CD1c-positive myeloid dendritic cell (primary cell): ENCODE data around the gene DYNLT4.
"Not testable (repeated sequence)": the region's sequence is repeated elsewhere in the genome, so short reads cannot be mapped to it uniquely, and the experiment has no call there.

Experiments
- DNase-seq: peaks from one replicate; pipeline ENCODE4 v3.0.0-alpha.2; 2016; ENCODE audit errors: extremely low spot score

The DYNLT4 gene

GRCh38 chr1:44788120-44788860 is 18.9 kb downstream of the DYNLT4 start, which contains the start of gene BEST4:
Gene BEST4 (minus strand): TSS chr1:44788170. CDS start chr1:44787705, 465 bp downstream.
- DNase-seq = no peak

- no peak for DNase-seq
Observed at GRCh38 chr1:44787506-44787905, 19.6 kb downstream of the DYNLT4 start.

- DNase-seq = no peak
Observed at GRCh38 chr1:44786841-44787426, 20.2 kb downstream of the DYNLT4 start.

GRCh38 chr1:44786138-44786840 is 20.9 kb downstream of the DYNLT4 start:
- peak; percentile 81 for DNase-seq

- DNase-seq = no peak
Observed at GRCh38 chr1:44785501-44786137, 21.5 kb downstream of the DYNLT4 start.

GRCh38 chr1:44785029-44785380 is 22.1 kb downstream of the DYNLT4 start:
- no peak for DNase-seq

- DNase-seq = no peak
Observed at GRCh38 chr1:44784094-44785028, 22.8 kb downstream of the DYNLT4 start.

- DNase-seq = no peak
Observed at GRCh38 chr1:44783697-44784093, 23.5 kb downstream of the DYNLT4 start.

GRCh38 chr1:44780583-44781121 is 26.5 kb downstream of the DYNLT4 start:
- DNase-seq = no peak

- DNase-seq = no peak
Observed at GRCh38 chr1:44778705-44779576, 28.2 kb downstream of the DYNLT4 start.

GRCh38 chr1:44777969-44778635 is 29.0 kb downstream of the DYNLT4 start:
- DNase-seq = peak; percentile 88

- DNase-seq = peak; percentile 35
Observed at GRCh38 chr1:44777547-44777946, 29.6 kb downstream of the DYNLT4 start.

GRCh38 chr1:44776730-44777068 is 30.5 kb downstream of the DYNLT4 start:
- no peak for DNase-seq

- DNase-seq = peak; percentile 35
Observed at GRCh38 chr1:44775930-44776729, 31.0 kb downstream of the DYNLT4 start.

- DNase-seq = peak; percentile 96
Observed at GRCh38 chr1:44775078-44775929, 31.8 kb downstream of the DYNLT4 start, which contains the start of gene RPS8. Gene RPS8 (plus strand): TSS chr1:44775540. CDS start chr1:44775597, 57 bp downstream.

GRCh38 chr1:44766421-44766820 is 40.7 kb downstream of the DYNLT4 start:
- DNase-seq = not testable (repeated sequence)

- no peak for DNase-seq
Observed at GRCh38 chr1:44760876-44761275, 46.3 kb downstream of the DYNLT4 start.

- DNase-seq = no peak
Observed at GRCh38 chr1:44759077-44759476, 48.1 kb downstream of the DYNLT4 start.
